HG03558 (cell line): ENCODE data around the gene TFF1.

Experiments
- ATAC-seq: cut with Tn5 transposase; IDR thresholded peaks from one replicate; pipeline ENCODE4 v1.9.1; 2021; ENCODE audit warnings: moderate number of reproducible peaks; ENCODE audit not compliant: unreplicated experiment; ENCODE audit errors: extremely low read depth

TFF1 gene

GRCh38 chr21:42348762-42349161 is 17.6 kb downstream of the TFF1 start:
- ATAC-seq: no peak

GRCh38 chr21:42347601-42348327 is 18.6 kb downstream of the TFF1 start:
- no peak for ATAC-seq

- no peak for ATAC-seq
Measured at GRCh38 chr21:42346866-42347600, 19.3 kb downstream of the TFF1 start.

- no peak for ATAC-seq
Measured at GRCh38 chr21:42346441-42346840, 19.9 kb downstream of the TFF1 start.

- no peak for ATAC-seq
Measured at GRCh38 chr21:42344631-42345030, 21.7 kb downstream of the TFF1 start.

GRCh38 chr21:42343963-42344510 is 22.3 kb downstream of the TFF1 start:
- ATAC-seq: no peak

- ATAC-seq: no peak
Measured at GRCh38 chr21:42343556-42343955, 22.8 kb downstream of the TFF1 start.

- no peak for ATAC-seq
Measured at GRCh38 chr21:42343101-42343500, 23.2 kb downstream of the TFF1 start.

- ATAC-seq: no peak
Measured at GRCh38 chr21:42341776-42342542, 24.4 kb downstream of the TFF1 start.

- ATAC-seq: no peak
Measured at GRCh38 chr21:42340187-42341050, 25.9 kb downstream of the TFF1 start.

- no peak for ATAC-seq
Measured at GRCh38 chr21:42338729-42339715, 27.3 kb downstream of the TFF1 start.

GRCh38 chr21:42337830-42338728 is 28.3 kb downstream of the TFF1 start:
- ATAC-seq: no peak

GRCh38 chr21:42337276-42337675 is 29.1 kb downstream of the TFF1 start:
- ATAC-seq: no peak

- ATAC-seq: no peak
Measured at GRCh38 chr21:42336054-42336453, 30.3 kb downstream of the TFF1 start.

GRCh38 chr21:42332557-42333317 is 33.6 kb downstream of the TFF1 start:
- ATAC-seq: no peak

GRCh38 chr21:42331660-42332059 is 34.7 kb downstream of the TFF1 start:
- ATAC-seq: no peak
